GM21367 (cell line): Measurements from ENCODE around the gene SH2D2A.

Source experiments
- ATAC-seq: cut with Tn5 transposase; IDR thresholded peaks from one replicate; pipeline ENCODE4 v1.9.1; 2021; ENCODE audit not compliant: unreplicated experiment

SH2D2A gene

GRCh38 chr1:156848461-156849150 is 32.0 kb upstream of the SH2D2A start:
- ATAC-seq, result no peak

- ATAC-seq, result no peak
Measured at GRCh38 chr1:156847591-156848460, 31.2 kb upstream of the SH2D2A start.

GRCh38 chr1:156846643-156847042 is 30.0 kb upstream of the SH2D2A start:
- no peak for ATAC-seq

GRCh38 chr1:156845953-156846545 is 29.4 kb upstream of the SH2D2A start:
- ATAC-seq, result no peak

- ATAC-seq, result no peak
Measured at GRCh38 chr1:156845055-156845952, 28.7 kb upstream of the SH2D2A start.

GRCh38 chr1:156844638-156845037 is 28.0 kb upstream of the SH2D2A start:
- no peak for ATAC-seq

- no peak for ATAC-seq
Measured at GRCh38 chr1:156844102-156844501, 27.5 kb upstream of the SH2D2A start.

GRCh38 chr1:156842618-156843300 is 26.1 kb upstream of the SH2D2A start:
- ATAC-seq, result no peak

GRCh38 chr1:156841295-156841855 is 24.7 kb upstream of the SH2D2A start:
- no peak for ATAC-seq

GRCh38 chr1:156840898-156841279 is 24.2 kb upstream of the SH2D2A start:
- ATAC-seq, result no peak

- no peak for ATAC-seq
Measured at GRCh38 chr1:156840186-156840897, 23.7 kb upstream of the SH2D2A start.

- no peak for ATAC-seq
Measured at GRCh38 chr1:156839426-156840109, 22.9 kb upstream of the SH2D2A start.

GRCh38 chr1:156838972-156839371 is 22.3 kb upstream of the SH2D2A start:
- ATAC-seq, result no peak

GRCh38 chr1:156836892-156837291 is 20.2 kb upstream of the SH2D2A start:
- no peak for ATAC-seq

- ATAC-seq, result no peak
Measured at GRCh38 chr1:156836041-156836654, 19.5 kb upstream of the SH2D2A start.

GRCh38 chr1:156834322-156834721 is 17.7 kb upstream of the SH2D2A start:
- no peak for ATAC-seq

GRCh38 chr1:156833603-156834002 is 17.0 kb upstream of the SH2D2A start:
- ATAC-seq, result no peak

GRCh38 chr1:156832434-156832833 is 15.8 kb upstream of the SH2D2A start:
- no peak for ATAC-seq
